KMS-11 (cell line): Measurements from ENCODE around the gene NECTIN1.

Source experiments
- H2AFZ ChIP-seq: fragments of 200-600 bp; sonication (generic); 2 replicates; pipeline ENCODE4 v1.6.1; 2016; ENCODE audit warnings: antibody characterized with exemption, mixed run types, low read depth
- H3K27ac ChIP-seq: fragments of 200-600 bp; sonication (generic); 2 replicates; pipeline ENCODE4 v1.6.1; 2016; ENCODE audit warnings: mild to moderate bottlenecking, mixed run types
- H3K27me3 ChIP-seq: fragments of 200-600 bp; sonication (generic); 2 replicates; pipeline ENCODE4 v1.6.1; 2017; ENCODE audit warnings: mild to moderate bottlenecking, low read depth, mixed run types, moderate library complexity; ENCODE audit not compliant: insufficient read depth
- H3K36me3 ChIP-seq: fragments of 200-600 bp; sonication (generic); 2 replicates; pipeline ENCODE4 v1.6.1; 2017; ENCODE audit warnings: mild to moderate bottlenecking, mixed run types; ENCODE audit not compliant: insufficient read depth
- H3K4me1 ChIP-seq: fragments of 200-600 bp; sonication (generic); 2 replicates; pipeline ENCODE4 v1.6.1; 2016; ENCODE audit warnings: mild to moderate bottlenecking, low read depth, mixed run types; ENCODE audit not compliant: poor library complexity, severe bottlenecking
- H3K4me2 ChIP-seq: fragments of 200-600 bp; sonication (generic); 2 replicates; pipeline ENCODE4 v1.7.0; 2016; ENCODE audit warnings: mild to moderate bottlenecking, mixed run types
- H3K4me3 ChIP-seq: fragments of 200-600 bp; sonication (generic); IDR thresholded peaks from 2 replicates; pipeline ENCODE4 v1.6.1; 2017; ENCODE audit warnings: low read depth, low read length, mixed read lengths; ENCODE audit not compliant: insufficient read depth
- H3K79me2 ChIP-seq: fragments of 200-600 bp; sonication (generic); 2 replicates; pipeline ENCODE4 v1.6.1; 2016; ENCODE audit warnings: low read depth, mixed run types; ENCODE audit not compliant: insufficient read depth
- H3K9ac ChIP-seq: fragments of 200-600 bp; sonication (generic); 2 replicates; pipeline ENCODE4 v1.6.1; 2016; ENCODE audit warnings: mild to moderate bottlenecking, mixed run types
- H4K20me1 ChIP-seq: fragments of 200-600 bp; sonication (generic); 2 replicates; pipeline ENCODE4 v1.6.1; 2016; ENCODE audit warnings: mild to moderate bottlenecking, mixed run types; ENCODE audit not compliant: insufficient read depth
- CTCF ChIP-seq: fragments of 200-600 bp; sonication (generic); conservative IDR thresholded peaks from 2 replicates; pipeline ENCODE4 v1.6.1; 2017; ENCODE audit warnings: low read depth, mild to moderate bottlenecking, antibody characterized with exemption, low read length, moderate library complexity, mixed read lengths

The NECTIN1 gene

GRCh38 chr11:119612814-119613213 lies 116.2 kb downstream of the NECTIN1 start:
- H3K9ac ChIP-seq, result no peak overlapping the region
- no peaks in the 10 kb centered on the region for H3K27me3 ChIP-seq
- H3K79me2 ChIP-seq, result no peaks in the 10 kb centered on the region
- no peak overlapping the region for H3K27ac ChIP-seq
- H3K4me3 ChIP-seq, result no peak overlapping the region
- TF ChIP-seq CTCF, result no peak
- no peaks in the 10 kb centered on the region for H4K20me1 ChIP-seq
- H3K4me2 ChIP-seq, result no peak overlapping the region
- no peak overlapping the region for H2AFZ ChIP-seq
- no peaks in the 10 kb centered on the region for H3K4me1 ChIP-seq
- no peaks in the 10 kb centered on the region for H3K36me3 ChIP-seq

GRCh38 chr11:119610836-119611426 lies 118.1 kb downstream of the NECTIN1 start:
- H3K4me2 ChIP-seq, result no peak overlapping the region

GRCh38 chr11:119608781-119609180 lies 120.2 kb downstream of the NECTIN1 start:
- Histone ChIP-seq H3K27ac (no peak overlapping the region), H3K4me1 (no peaks in the 10 kb centered on the region), H4K20me1 (no peaks in the 10 kb centered on the region), H3K9ac (no peak overlapping the region), H3K79me2 (no peaks in the 10 kb centered on the region), H3K36me3 (no peaks in the 10 kb centered on the region), H3K4me2 (no peak overlapping the region), H3K4me3 (no peak overlapping the region), H2AFZ (no peak overlapping the region), H3K27me3 (no peaks in the 10 kb centered on the region)
- TF ChIP-seq CTCF, result no peak

More at GRCh38 chr11:119610836-119611426, 118.1 kb downstream of the NECTIN1 start:
- TF ChIP-seq CTCF, result no peak
- Histone ChIP-seq H3K36me3 (no peaks in the 10 kb centered on the region), H4K20me1 (no peaks in the 10 kb centered on the region), H3K27me3 (no peaks in the 10 kb centered on the region), H3K79me2 (no peaks in the 10 kb centered on the region), H3K27ac (no peak overlapping the region), H3K4me1 (no peaks in the 10 kb centered on the region), H3K9ac (no peak overlapping the region), H2AFZ (no peak overlapping the region), H3K4me3 (no peak overlapping the region)

GRCh38 chr11:119608201-119608600 lies 120.8 kb downstream of the NECTIN1 start:
- no peak for TF ChIP-seq CTCF
- no peak overlapping the region for H3K4me2 ChIP-seq
- no peak overlapping the region for H3K4me3 ChIP-seq

More at GRCh38 chr11:119608201-119608600, 120.8 kb downstream of the NECTIN1 start:
- no peaks in the 10 kb centered on the region for H3K4me1 ChIP-seq
- no peak overlapping the region for H3K9ac ChIP-seq
- no peaks in the 10 kb centered on the region for H3K36me3 ChIP-seq
- no peaks in the 10 kb centered on the region for H3K79me2 ChIP-seq
- no peak overlapping the region for H2AFZ ChIP-seq
- no peak overlapping the region for H3K27ac ChIP-seq
- no peaks in the 10 kb centered on the region for H3K27me3 ChIP-seq
- H4K20me1 ChIP-seq, result no peaks in the 10 kb centered on the region
